H9 (cell line): ENCODE measurements around the gene PBOV1. TPM values are rescaled to one million over a fixed set of nuclear protein-coding genes. Genes with fewer than 3 reads are reported as not detected.

Source experiments
- DNase-seq: peaks from one replicate; pipeline ENCODE4 v3.0.0-alpha.2; 2017
- H2AFZ ChIP-seq: one replicate; pipeline ENCODE4 v1.6.1; 2013; ENCODE audit warnings: mild to moderate bottlenecking, low read length, control low read depth, moderate library complexity
- H2AK5ac ChIP-seq: 2 replicates; pipeline ENCODE4 v1.6.1; 2013; ENCODE audit warnings: low read length, control low read depth, mixed read lengths; ENCODE audit not compliant: insufficient read length
- H2BK120ac ChIP-seq: one replicate; pipeline ENCODE4 v1.6.1; 2013; ENCODE audit warnings: low read depth, mild to moderate bottlenecking, low read length, control low read depth, inconsistent platforms; ENCODE audit not compliant: poor library complexity, severe bottlenecking
- H2BK12ac ChIP-seq: 2 replicates; pipeline ENCODE4 v1.6.1; 2013; ENCODE audit warnings: low read length, control low read depth, mixed read lengths, low read depth; ENCODE audit not compliant: insufficient read length
- H2BK15ac ChIP-seq: 2 replicates; pipeline ENCODE4 v1.6.1; 2013; ENCODE audit warnings: low read depth, low read length, control low read depth
- H2BK20ac ChIP-seq: one replicate; pipeline ENCODE4 v1.6.1; 2013; ENCODE audit warnings: low read depth, mild to moderate bottlenecking, low read length, control low read depth, inconsistent platforms; ENCODE audit not compliant: poor library complexity, severe bottlenecking
- H2BK5ac ChIP-seq: 2 replicates; pipeline ENCODE4 v1.6.1; 2013; ENCODE audit warnings: low read length, control low read depth, mixed read lengths; ENCODE audit not compliant: insufficient read length
- H3K14ac ChIP-seq: 2 replicates; pipeline ENCODE4 v1.6.1; 2013; ENCODE audit warnings: low read length, control low read depth; ENCODE audit not compliant: insufficient read depth
- H3K18ac ChIP-seq: 2 replicates; pipeline ENCODE4 v1.6.1; 2013; ENCODE audit warnings: low read depth, mild to moderate bottlenecking, mixed read lengths, low read length, control low read depth; ENCODE audit not compliant: insufficient read length
- H3K23ac ChIP-seq: 2 replicates; pipeline ENCODE4 v1.6.1; 2013; ENCODE audit warnings: low read length, control low read depth, mixed read lengths, low read depth; ENCODE audit not compliant: insufficient read length
- H3K23me2 ChIP-seq: 2 replicates; pipeline ENCODE4 v1.6.1; 2013; ENCODE audit warnings: low read depth, mild to moderate bottlenecking, mixed read lengths, low read length, control low read depth; ENCODE audit not compliant: insufficient read length, poor library complexity, severe bottlenecking
- H3K27ac ChIP-seq: 2 replicates; pipeline ENCODE4 v1.5.1; 2013; ENCODE audit warnings: low read length, control low read depth, mixed read lengths, low read depth; ENCODE audit not compliant: insufficient read length
- H3K27me3 ChIP-seq: 2 replicates; pipeline ENCODE4 v1.6.1; 2013; ENCODE audit warnings: low read length, control low read depth, inconsistent platforms; ENCODE audit not compliant: insufficient read depth
- H3K4ac ChIP-seq: 2 replicates; pipeline ENCODE4 v1.6.1; 2013; ENCODE audit warnings: low read depth, mild to moderate bottlenecking, control low read depth, inconsistent platforms, low read length, moderate library complexity
- H3K4me1 ChIP-seq: 2 replicates; pipeline ENCODE4 v1.6.1; 2013; ENCODE audit warnings: low read length, control low read depth, inconsistent platforms; ENCODE audit not compliant: insufficient read depth
- H3K4me2 ChIP-seq: 2 replicates; pipeline ENCODE4 v1.6.1; 2013; ENCODE audit warnings: low read length, control low read depth, mixed read lengths; ENCODE audit not compliant: insufficient read length, insufficient read depth
- H3K56ac ChIP-seq: 2 replicates; pipeline ENCODE4 v1.6.1; 2013; ENCODE audit warnings: low read depth, mild to moderate bottlenecking, mixed read lengths, low read length, control low read depth; ENCODE audit not compliant: insufficient read length
- H3K79me1 ChIP-seq: 2 replicates; pipeline ENCODE4 v1.6.1; 2013; ENCODE audit warnings: low read depth, mild to moderate bottlenecking, moderate library complexity, low read length, control low read depth, inconsistent platforms; ENCODE audit not compliant: insufficient read depth, poor library complexity, severe bottlenecking
- H3K79me2 ChIP-seq: 2 replicates; pipeline ENCODE4 v1.6.1; 2013; ENCODE audit warnings: low read length, control low read depth, inconsistent platforms; ENCODE audit not compliant: insufficient read depth
- H3K9ac ChIP-seq: 2 replicates; pipeline ENCODE4 v1.6.1; 2013; ENCODE audit warnings: low read length, control low read depth, mixed read lengths; ENCODE audit not compliant: insufficient read length; ENCODE audit errors: extremely low read depth
- H3K9me3 ChIP-seq: one replicate; pipeline ENCODE4 v1.6.1; 2013; ENCODE audit warnings: low read depth, low read length, inconsistent platforms; ENCODE audit not compliant: control insufficient read depth
- H3T11ph ChIP-seq: one replicate; pipeline ENCODE4 v1.6.1; 2013; ENCODE audit warnings: mild to moderate bottlenecking, low read length, control low read depth, inconsistent platforms
- H4K20me1 ChIP-seq: one replicate; pipeline ENCODE4 v1.6.1; 2013; ENCODE audit not compliant: control insufficient read depth, insufficient read length, insufficient read depth
- H4K5ac ChIP-seq: 2 replicates; pipeline ENCODE4 v1.6.1; 2013; ENCODE audit warnings: low read depth, mild to moderate bottlenecking, mixed read lengths, low read length, control low read depth; ENCODE audit not compliant: insufficient read length
- H4K8ac ChIP-seq: replicated peaks from 2 replicates; pipeline ENCODE4 v1.6.1; 2013; ENCODE audit warnings: low read length, control low read depth, mixed read lengths, low read depth; ENCODE audit not compliant: insufficient read length
- H4K91ac ChIP-seq: 2 replicates; pipeline ENCODE4 v1.6.1; 2013; ENCODE audit warnings: low read depth, mild to moderate bottlenecking, moderate library complexity, mixed read lengths, low read length, control low read depth; ENCODE audit not compliant: insufficient read length
- H3K27ac Mint-ChIP-seq, 3 experiments: 2 replicates in 2 of 3; 3 replicates in 1 of 3; pipeline ENCODE4 v1.8.0; 2020 to 2021; ENCODE audit warnings: mixed read lengths in 3 of 3, mild to moderate bottlenecking in 1 of 3, moderate library complexity in 1 of 3
- H3K27me3 Mint-ChIP-seq: 2 replicates; pipeline ENCODE4 v1.8.0; 2021; ENCODE audit warnings: low read depth, mild to moderate bottlenecking, moderate library complexity, mixed read lengths
- H3K36me3 Mint-ChIP-seq, 3 experiments: 2 replicates in 2 of 3; 3 replicates in 1 of 3; pipeline ENCODE4 v1.8.0; 2020 to 2021; ENCODE audit warnings: low read depth in 3 of 3, mixed read lengths in 3 of 3; ENCODE audit not compliant: insufficient read depth in 1 of 3
- H3K4me1 Mint-ChIP-seq, 2 experiments: 2 replicates each; pipeline ENCODE4 v1.8.0; 2020; ENCODE audit warnings: mixed read lengths in 2 of 2
- H3K4me3 Mint-ChIP-seq, 2 experiments: 2 replicates in 1 of 2; 3 replicates in 1 of 2; pipeline ENCODE4 v1.8.0; 2020 to 2021; ENCODE audit warnings: mild to moderate bottlenecking in 2 of 2, mixed read lengths in 2 of 2, moderate library complexity in 1 of 2
- H3K9me3 Mint-ChIP-seq, 2 experiments: 2 replicates in 1 of 2; 3 replicates in 1 of 2; pipeline ENCODE4 v1.8.0; 2020; ENCODE audit warnings: mild to moderate bottlenecking in 2 of 2, mixed read lengths in 2 of 2, moderate library complexity in 1 of 2
- CTCF ChIP-seq: fragments of 200-600 bp; sonication (generic); conservative IDR thresholded peaks from 3 replicates; pipeline ENCODE4 v1.8.0; 2021; ENCODE audit warnings: antibody characterized with exemption, mild to moderate bottlenecking
- WGBS: extraction: QIAGEN DNeasy Blood & Tissue Kit; methylation state at CpG from one replicate; pipeline ENCODE4 v1.1.7; 2013; ENCODE audit warnings: missing lambda C conversion rate, low lambda C conversion rate, mixed read lengths; ENCODE audit not compliant: insufficient read length; ENCODE audit errors: extremely low coverage; 5-methylcytosine and 5-hydroxymethylcytosine counted together
- total RNA-seq: library from RNA; stranded (reverse); gene quantifications from 2 replicates; pipeline ENCODE4 v1.2.1, GENCODE V29; 2021

PBOV1 gene
- total RNA-seq, 1 experiment from 2014 or later: not detected

GRCh38 chr6:138245751-138246150 lies 27.5 kb upstream of the PBOV1 start:
- no peak overlapping the region for H2BK12ac ChIP-seq
- DNase-seq: no peak
- TF ChIP-seq CTCF: no peak
- no peak overlapping the region for H4K8ac ChIP-seq
- H4K5ac ChIP-seq: no peak overlapping the region
- H3K23ac ChIP-seq: no peak overlapping the region
- H3K14ac ChIP-seq: no peak overlapping the region
- no peak overlapping the region for H2AFZ ChIP-seq
- WGBS: no CpG with 5 or more reads among the region's 3 CpGs
- H3K23me2 ChIP-seq: no peaks in the 10 kb centered on the region
- no peak overlapping the region for H2BK120ac ChIP-seq
- H3K18ac ChIP-seq: no peak overlapping the region
- H3K9me3 ChIP-seq: no peaks in the 10 kb centered on the region
- Mint-ChIP-seq H3K27me3 (no peaks in the 10 kb centered on the region), H3K4me3 (no peak overlapping the region), H3K27ac (no peak overlapping the region), H3K4me1 (peaks cover 0 to 6% of the 10 kb centered on the region in 2 experiments; a peak in 3 of 4 replicates), H3K36me3 (peaks cover 0 to 3% (median 0%) of the 10 kb centered on the region in 3 experiments; a peak in 1 of 7 replicates), H3K9me3 (no peaks in the 10 kb centered on the region)
- no peak overlapping the region for H2BK5ac ChIP-seq
- no peak overlapping the region for H3K4ac ChIP-seq
- H3K4me1 ChIP-seq: no peaks in the 10 kb centered on the region
- no peak overlapping the region for H3K56ac ChIP-seq
- no peak overlapping the region for H3K27ac ChIP-seq
- no peaks in the 10 kb centered on the region for H3K79me2 ChIP-seq
- H2BK15ac ChIP-seq: no peak overlapping the region
- H4K91ac ChIP-seq: no peak overlapping the region
- H3K9ac ChIP-seq: no peak overlapping the region
- H2BK20ac ChIP-seq: no peak overlapping the region
- H3K79me1 ChIP-seq: no peaks in the 10 kb centered on the region
- no peak overlapping the region for H3K4me2 ChIP-seq
- H3K27me3 ChIP-seq: no peaks in the 10 kb centered on the region
- H3T11ph ChIP-seq: no peak overlapping the region
- H2AK5ac ChIP-seq: no peak overlapping the region
- H4K20me1 ChIP-seq: no peaks in the 10 kb centered on the region
